KMS-11 (cell line): ENCODE measurements around the gene TSSK2.

Experiments
- H2AFZ ChIP-seq: fragments of 200-600 bp; sonication (generic); 2 replicates; pipeline ENCODE4 v1.6.1; 2016; ENCODE audit warnings: antibody characterized with exemption, mixed run types, low read depth
- H3K27ac ChIP-seq: fragments of 200-600 bp; sonication (generic); 2 replicates; pipeline ENCODE4 v1.6.1; 2016; ENCODE audit warnings: mild to moderate bottlenecking, mixed run types
- H3K27me3 ChIP-seq: fragments of 200-600 bp; sonication (generic); 2 replicates; pipeline ENCODE4 v1.6.1; 2017; ENCODE audit warnings: mild to moderate bottlenecking, low read depth, mixed run types, moderate library complexity; ENCODE audit not compliant: insufficient read depth
- H3K36me3 ChIP-seq: fragments of 200-600 bp; sonication (generic); 2 replicates; pipeline ENCODE4 v1.6.1; 2017; ENCODE audit warnings: mild to moderate bottlenecking, mixed run types; ENCODE audit not compliant: insufficient read depth
- H3K4me1 ChIP-seq: fragments of 200-600 bp; sonication (generic); 2 replicates; pipeline ENCODE4 v1.6.1; 2016; ENCODE audit warnings: mild to moderate bottlenecking, low read depth, mixed run types; ENCODE audit not compliant: poor library complexity, severe bottlenecking
- H3K4me2 ChIP-seq: fragments of 200-600 bp; sonication (generic); 2 replicates; pipeline ENCODE4 v1.7.0; 2016; ENCODE audit warnings: mild to moderate bottlenecking, mixed run types
- H3K4me3 ChIP-seq: fragments of 200-600 bp; sonication (generic); IDR thresholded peaks from 2 replicates; pipeline ENCODE4 v1.6.1; 2017; ENCODE audit warnings: low read depth, low read length, mixed read lengths; ENCODE audit not compliant: insufficient read depth
- H3K79me2 ChIP-seq: fragments of 200-600 bp; sonication (generic); 2 replicates; pipeline ENCODE4 v1.6.1; 2016; ENCODE audit warnings: low read depth, mixed run types; ENCODE audit not compliant: insufficient read depth
- H3K9ac ChIP-seq: fragments of 200-600 bp; sonication (generic); 2 replicates; pipeline ENCODE4 v1.6.1; 2016; ENCODE audit warnings: mild to moderate bottlenecking, mixed run types
- H4K20me1 ChIP-seq: fragments of 200-600 bp; sonication (generic); 2 replicates; pipeline ENCODE4 v1.6.1; 2016; ENCODE audit warnings: mild to moderate bottlenecking, mixed run types; ENCODE audit not compliant: insufficient read depth
- TF ChIP-seq, protein P1 (sequence below): fragments of 200-600 bp; sonication (generic); conservative IDR thresholded peaks from 2 replicates; pipeline ENCODE4 v1.6.1; 2017; ENCODE audit warnings: low read depth, mild to moderate bottlenecking, antibody characterized with exemption, low read length, moderate library complexity, mixed read lengths

The TSSK2 gene

DNA sequence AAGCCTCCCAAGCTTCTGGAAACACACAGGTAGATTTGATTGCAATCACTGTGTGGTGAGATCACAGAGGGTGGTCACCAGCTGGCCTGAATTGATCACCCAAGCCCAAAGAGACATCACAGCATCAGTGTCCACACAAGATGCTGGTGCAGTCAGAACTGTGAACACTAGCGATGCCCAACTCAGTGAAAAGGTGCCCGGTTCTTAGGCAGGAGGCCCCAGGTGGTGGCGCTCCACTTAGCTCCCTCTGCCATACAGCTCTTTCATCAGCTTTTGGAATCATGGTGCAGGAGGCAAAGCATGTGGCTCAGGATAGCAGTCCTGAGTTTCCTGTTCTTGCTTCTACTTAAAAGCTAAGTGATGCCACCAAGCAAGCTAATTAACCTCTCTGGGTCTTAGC lies 20.0 kb upstream of the TSSK2 start:
- Histone ChIP-seq H3K27ac (no peak overlapping the region), H3K36me3 (no peaks in the 10 kb centered on the region), H3K27me3 (no peaks in the 10 kb centered on the region), H3K4me2 (peak overlapping the region; percentile 17; the same call in 1 of the 2 replicates), H3K9ac (no peak overlapping the region), H3K4me1 (peaks cover 76% of the 10 kb centered on the region), H4K20me1 (peaks cover 58% of the 10 kb centered on the region), H3K79me2 (peaks cover 72% of the 10 kb centered on the region), H2AFZ (no peak overlapping the region), H3K4me3 (no peak overlapping the region)
- TF ChIP-seq, protein P1, sequence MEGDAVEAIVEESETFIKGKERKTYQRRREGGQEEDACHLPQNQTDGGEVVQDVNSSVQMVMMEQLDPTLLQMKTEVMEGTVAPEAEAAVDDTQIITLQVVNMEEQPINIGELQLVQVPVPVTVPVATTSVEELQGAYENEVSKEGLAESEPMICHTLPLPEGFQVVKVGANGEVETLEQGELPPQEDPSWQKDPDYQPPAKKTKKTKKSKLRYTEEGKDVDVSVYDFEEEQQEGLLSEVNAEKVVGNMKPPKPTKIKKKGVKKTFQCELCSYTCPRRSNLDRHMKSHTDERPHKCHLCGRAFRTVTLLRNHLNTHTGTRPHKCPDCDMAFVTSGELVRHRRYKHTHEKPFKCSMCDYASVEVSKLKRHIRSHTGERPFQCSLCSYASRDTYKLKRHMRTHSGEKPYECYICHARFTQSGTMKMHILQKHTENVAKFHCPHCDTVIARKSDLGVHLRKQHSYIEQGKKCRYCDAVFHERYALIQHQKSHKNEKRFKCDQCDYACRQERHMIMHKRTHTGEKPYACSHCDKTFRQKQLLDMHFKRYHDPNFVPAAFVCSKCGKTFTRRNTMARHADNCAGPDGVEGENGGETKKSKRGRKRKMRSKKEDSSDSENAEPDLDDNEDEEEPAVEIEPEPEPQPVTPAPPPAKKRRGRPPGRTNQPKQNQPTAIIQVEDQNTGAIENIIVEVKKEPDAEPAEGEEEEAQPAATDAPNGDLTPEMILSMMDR = no peak

DNA sequence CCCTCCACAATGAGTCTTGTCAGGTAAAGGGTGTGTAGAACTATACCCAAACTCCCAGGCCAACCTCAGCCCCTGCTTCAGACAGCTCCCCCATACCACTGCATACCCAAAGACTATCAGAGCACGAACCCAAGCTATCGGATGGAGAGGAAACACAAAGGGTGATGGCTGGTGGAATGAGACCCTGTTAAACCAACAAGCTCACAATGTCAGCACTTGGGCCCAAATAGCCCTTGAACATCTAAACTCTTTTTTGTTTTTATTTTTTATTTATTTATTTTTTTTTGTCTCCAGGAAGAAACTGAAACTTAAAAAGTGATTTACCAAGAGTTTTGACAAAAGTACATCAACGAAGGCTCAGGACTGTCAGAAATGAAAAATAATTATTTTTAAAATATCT lies 19.5 kb upstream of the TSSK2 start:
- H4K20me1 ChIP-seq = peaks cover 59% of the 10 kb centered on the region
- no peak overlapping the region for H3K9ac ChIP-seq
- H3K4me3 ChIP-seq = no peak overlapping the region
- H3K36me3 ChIP-seq = no peaks in the 10 kb centered on the region
- H3K27me3 ChIP-seq = no peaks in the 10 kb centered on the region
- no peak overlapping the region for H3K4me2 ChIP-seq
- no peak overlapping the region for H2AFZ ChIP-seq
- H3K79me2 ChIP-seq = peaks cover 72% of the 10 kb centered on the region
- TF ChIP-seq, protein P1 = no peak
- H3K27ac ChIP-seq = no peak overlapping the region
- peaks cover 76% of the 10 kb centered on the region for H3K4me1 ChIP-seq

DNA sequence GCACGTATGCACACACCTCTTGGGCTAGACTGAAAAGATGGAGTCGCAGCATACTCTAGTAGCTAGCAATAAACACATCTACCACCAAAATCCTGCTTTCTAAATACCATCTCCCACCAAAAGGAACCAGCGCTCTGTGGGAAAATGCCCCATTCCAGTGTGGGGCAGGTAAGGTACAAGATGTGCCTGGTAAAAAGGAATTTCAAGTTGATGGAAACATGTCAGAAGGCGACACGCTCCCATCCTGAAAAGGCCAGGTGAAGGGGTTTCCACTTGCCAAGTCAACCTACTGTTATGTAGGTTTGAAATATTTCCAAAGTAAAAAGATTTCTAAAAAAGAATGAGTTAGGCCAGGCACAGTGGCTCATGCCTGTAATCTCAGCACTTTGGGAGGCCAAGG lies 17.7 kb upstream of the TSSK2 start:
- Histone ChIP-seq H2AFZ (no peak overlapping the region), H4K20me1 (peaks cover 55% of the 10 kb centered on the region), H3K4me2 (no peak overlapping the region), H3K4me1 (peaks cover 71% of the 10 kb centered on the region), H3K4me3 (no peak overlapping the region), H3K36me3 (no peaks in the 10 kb centered on the region), H3K79me2 (peaks cover 70% of the 10 kb centered on the region), H3K27ac (no peak overlapping the region), H3K27me3 (no peaks in the 10 kb centered on the region), H3K9ac (no peak overlapping the region)
- TF ChIP-seq, protein P1 = no peak

DNA sequence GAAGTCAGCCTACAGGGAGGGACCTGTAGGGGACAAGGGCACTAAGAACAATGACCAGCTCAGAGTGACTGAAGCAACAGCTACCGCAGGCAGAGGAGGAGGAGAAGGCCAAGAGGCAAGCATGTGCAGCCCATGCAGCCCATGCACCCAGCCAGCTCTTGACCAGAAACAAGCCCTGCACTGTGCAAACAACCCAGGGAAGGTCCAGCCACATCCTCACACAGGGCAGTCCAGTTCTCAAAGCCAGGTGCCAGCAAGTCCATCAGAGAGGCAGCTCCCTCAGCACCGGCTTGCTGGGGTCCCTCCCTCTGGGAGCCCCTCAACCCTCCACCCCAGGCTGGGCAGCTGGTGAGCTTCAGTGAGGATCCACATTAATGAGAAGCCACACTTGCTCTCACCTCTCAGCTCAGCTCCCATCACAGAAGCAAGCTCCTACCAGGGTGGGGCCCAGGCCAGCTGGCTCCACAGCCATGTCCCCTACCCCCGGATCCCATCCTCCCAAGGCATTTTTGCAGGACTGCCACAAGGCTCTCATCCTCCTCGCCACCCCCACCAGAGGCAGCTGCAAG lies 16.0 kb upstream of the TSSK2 start:
- Histone ChIP-seq H3K4me2 (no peak overlapping the region), H3K4me1 (peaks cover 71% of the 10 kb centered on the region), H3K27ac (no peak overlapping the region), H3K4me3 (no peak overlapping the region), H3K36me3 (no peaks in the 10 kb centered on the region), H3K79me2 (peaks cover 72% of the 10 kb centered on the region), H2AFZ (no peak overlapping the region), H3K9ac (no peak overlapping the region), H4K20me1 (peaks cover 50% of the 10 kb centered on the region), H3K27me3 (no peaks in the 10 kb centered on the region)
- TF ChIP-seq, protein P1 = no peak
